Ascending aorta (tissue), 2 donors: ENCODE data around the gene SLC26A1. TPM values are rescaled to one million over a fixed set of nuclear protein-coding genes. Genes with fewer than 3 reads are reported as not detected.

Experiments used
- DNase-seq, 2 donors: peaks; one replicate each; pipeline ENCODE4 v3.0.0-alpha.2; 2019; ENCODE audit warnings: low spot score in 2 of 2
- H3K27ac ChIP-seq, 2 donors: fragments of 200-600 bp; sonication (generic); one replicate each; pipeline ENCODE4 v1.5.1; 2016 to 2017; ENCODE audit warnings: mild to moderate bottlenecking in 1 of 2
- H3K27me3 ChIP-seq: fragments of 200-600 bp; sonication (generic); one replicate; pipeline ENCODE4 v1.5.1; 2017
- H3K36me3 ChIP-seq, 2 donors: fragments of 200-600 bp; sonication (generic); one replicate each; pipeline ENCODE4 v1.5.1; 2016
- H3K4me1 ChIP-seq, 2 donors: fragments of 200-600 bp; sonication (generic); one replicate each; pipeline ENCODE4 v1.5.1; 2016 to 2017; ENCODE audit warnings: mild to moderate bottlenecking in 1 of 2
- H3K4me3 ChIP-seq, 2 donors: fragments of 200-600 bp; sonication (generic); one replicate each; pipeline ENCODE4 v1.5.1; 2016 to 2017; ENCODE audit warnings: mild to moderate bottlenecking in 1 of 2
- H3K9me3 ChIP-seq, 2 donors: fragments of 200-600 bp; sonication (generic); one replicate each; pipeline ENCODE4 v1.5.1; 2016
- CTCF ChIP-seq, 3 experiments: fragments of 200-600 bp in 2 of 3; fragments of 450-650 bp in 1 of 3; sonication (generic) in 2 of 3; IDR thresholded peaks; one replicate each; pipeline ENCODE4 v1.5.1; 2016 to 2019; ENCODE audit warnings: antibody characterized with exemption in 3 of 3, mild to moderate bottlenecking in 1 of 3, moderate library complexity in 1 of 3
- intact Hi-C: fragments of 100-400 bp; cut with DNase I; formaldehyde crosslinking; loops from one replicate; pipeline ENCODE4 v1.15.1; 2023
- total RNA-seq: library from RNA; depleted of rRNA; stranded (reverse); fragments of >200 nt; gene quantifications from one replicate; pipeline ENCODE4 v1.1.0, GENCODE V29; 2016

Gene SLC26A1
- total RNA-seq, 1 donor from 2014 or later: not detected

GRCh38 chr4:1036095-1036494, 42.9 kb upstream of the SLC26A1 start:
- H3K4me3 ChIP-seq: peak overlapping the region in 1 of 2 donors; percentile 55
- no peak for DNase-seq
- intact Hi-C loops: loop anchor here (5.0 kb wide), 1 partner anchor 46 kb away; no protein-coding TSS in a partner anchor
- no peaks in the 10 kb centered on the region for H3K36me3 ChIP-seq
- H3K27me3 ChIP-seq: no peaks in the 10 kb centered on the region
- no peak for TF ChIP-seq CTCF (IDR thresholded peaks at IDR 0.05)
- H3K9me3 ChIP-seq: no peaks in the 10 kb centered on the region
- H3K4me1 ChIP-seq: peaks cover 49 to 69% of the 10 kb centered on the region in 2 donors
- H3K27ac ChIP-seq: peak overlapping the region; percentile 83 to 91

GRCh38 chr4:1035510-1035909, 42.3 kb upstream of the SLC26A1 start:
- H3K27ac ChIP-seq: peak overlapping the region; percentile 83 to 91
- peak in 2 of 3 experiments; percentile 5 to 10 for TF ChIP-seq CTCF (IDR thresholded peaks at IDR 0.05)
- intact Hi-C loops: loop anchor here (5.0 kb wide), 1 partner anchor 47 kb away; no protein-coding TSS in a partner anchor
- peak overlapping the region in 1 of 2 donors; percentile 55 for H3K4me3 ChIP-seq
- peaks cover 44 to 64% of the 10 kb centered on the region in 2 donors for H3K4me1 ChIP-seq
- DNase-seq: peak in 1 of 2 donors; percentile 80
- no peaks in the 10 kb centered on the region for H3K36me3 ChIP-seq
- H3K9me3 ChIP-seq: no peaks in the 10 kb centered on the region
- no peaks in the 10 kb centered on the region for H3K27me3 ChIP-seq

GRCh38 chr4:1033840-1034551, 40.8 kb upstream of the SLC26A1 start:
- H3K9me3 ChIP-seq: no peaks in the 10 kb centered on the region
- H3K4me3 ChIP-seq: peak overlapping the region; percentile 10 to 55
- no peaks in the 10 kb centered on the region for H3K36me3 ChIP-seq
- H3K4me1 ChIP-seq: peaks cover 36 to 51% of the 10 kb centered on the region in 2 donors
- TF ChIP-seq CTCF (IDR thresholded peaks at IDR 0.05): no peak
- peak overlapping the region; percentile 83 to 91 for H3K27ac ChIP-seq
- DNase-seq: peak in 1 of 2 donors; percentile 91
- intact Hi-C loops: loop anchor here (1.0 kb wide), 2 partner anchors 9 to 24 kb away; no protein-coding TSS in a partner anchor
- H3K27me3 ChIP-seq: no peaks in the 10 kb centered on the region

GRCh38 chr4:1032861-1033260, 39.7 kb upstream of the SLC26A1 start:
- Histone ChIP-seq H3K9me3 (no peaks in the 10 kb centered on the region), H3K27me3 (no peaks in the 10 kb centered on the region), H3K27ac (peak overlapping the region in 1 of 2 donors; percentile 91), H3K4me3 (no peak overlapping the region), H3K4me1 (peaks cover 36 to 51% of the 10 kb centered on the region in 2 donors), H3K36me3 (no peaks in the 10 kb centered on the region)
- DNase-seq: no peak
- intact Hi-C loops: no loop called here
- no peak for TF ChIP-seq CTCF (IDR thresholded peaks at IDR 0.05)

GRCh38 chr4:1031956-1032795, 39.0 kb upstream of the SLC26A1 start:
- TF ChIP-seq CTCF (IDR thresholded peaks at IDR 0.05): peak in 2 of 3 experiments; percentile 46 to 50
- H3K4me1 ChIP-seq: peaks cover 36 to 49% of the 10 kb centered on the region in 2 donors
- intact Hi-C loops: no loop called here
- H3K27ac ChIP-seq: no peak overlapping the region
- H3K4me3 ChIP-seq: no peak overlapping the region
- no peaks in the 10 kb centered on the region for H3K9me3 ChIP-seq
- DNase-seq: no peak
- H3K36me3 ChIP-seq: no peaks in the 10 kb centered on the region
- H3K27me3 ChIP-seq: no peaks in the 10 kb centered on the region
